NB4 (cell line): ENCODE results near the gene MOCS2.

Experiments used
- CTCF ChIP-seq: IDR thresholded peaks from one replicate; pipeline ENCODE4 v1.5.1; 2012; ENCODE audit warnings: low read depth, low read length
- MAX ChIP-seq: IDR thresholded peaks from 2 replicates; pipeline ENCODE4 v1.6.1; 2011; ENCODE audit warnings: low read depth, low read length
- POLR2A ChIP-seq: IDR thresholded peaks from 2 replicates; pipeline ENCODE4 v1.6.1; 2011; ENCODE audit warnings: mild to moderate bottlenecking; ENCODE audit not compliant: insufficient read length; ENCODE audit errors: extremely low read depth

GRCh38 chr5:53116597-53116996 is 7.0 kb upstream of the MOCS2 start:
- no peak for TF ChIP-seq CTCF
- no peak for TF ChIP-seq POLR2A
- TF ChIP-seq MAX, result no peak
